ENCODE measurements around the gene GALNT2. TPM values are rescaled to one million over a fixed set of nuclear protein-coding genes. Genes with fewer than 3 reads are reported as not detected.

The GALNT2 gene
- total and polyA plus RNA-seq, 2 experiments from 2014 or later = 17.8 to 48.3 TPM

- TF ChIP-seq, protein P1, sequence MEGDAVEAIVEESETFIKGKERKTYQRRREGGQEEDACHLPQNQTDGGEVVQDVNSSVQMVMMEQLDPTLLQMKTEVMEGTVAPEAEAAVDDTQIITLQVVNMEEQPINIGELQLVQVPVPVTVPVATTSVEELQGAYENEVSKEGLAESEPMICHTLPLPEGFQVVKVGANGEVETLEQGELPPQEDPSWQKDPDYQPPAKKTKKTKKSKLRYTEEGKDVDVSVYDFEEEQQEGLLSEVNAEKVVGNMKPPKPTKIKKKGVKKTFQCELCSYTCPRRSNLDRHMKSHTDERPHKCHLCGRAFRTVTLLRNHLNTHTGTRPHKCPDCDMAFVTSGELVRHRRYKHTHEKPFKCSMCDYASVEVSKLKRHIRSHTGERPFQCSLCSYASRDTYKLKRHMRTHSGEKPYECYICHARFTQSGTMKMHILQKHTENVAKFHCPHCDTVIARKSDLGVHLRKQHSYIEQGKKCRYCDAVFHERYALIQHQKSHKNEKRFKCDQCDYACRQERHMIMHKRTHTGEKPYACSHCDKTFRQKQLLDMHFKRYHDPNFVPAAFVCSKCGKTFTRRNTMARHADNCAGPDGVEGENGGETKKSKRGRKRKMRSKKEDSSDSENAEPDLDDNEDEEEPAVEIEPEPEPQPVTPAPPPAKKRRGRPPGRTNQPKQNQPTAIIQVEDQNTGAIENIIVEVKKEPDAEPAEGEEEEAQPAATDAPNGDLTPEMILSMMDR (conservative IDR thresholded peaks at IDR 0.05; ENCODE audit: low read depth in 2 of 2) = no peak
- no peak for TF ChIP-seq POLR2AphosphoS5 (IDR thresholded peaks at IDR 0.05; ENCODE audit: low read depth)
- TF ChIP-seq NANOG (IDR thresholded peaks at IDR 0.05; ENCODE audit: borderline replicate concordance) = no peak
- no peak for TF ChIP-seq CREB1 (CRISPR knock-in tag; IDR thresholded peaks at IDR 0.05; ENCODE audit: low read depth)
- TF ChIP-seq EZH2 (IDR thresholded peaks at IDR 0.05; ENCODE audit: low read depth, unreplicated experiment) = no peak
- no peak for TF ChIP-seq ZNF331 (CRISPR knock-in tag; IDR thresholded peaks at IDR 0.05; ENCODE audit: low read depth)
- no peak for TF ChIP-seq REST (IDR thresholded peaks at IDR 0.05; ENCODE audit: unreplicated experiment)
- TF ChIP-seq ZNF114 (CRISPR knock-in tag; IDR thresholded peaks at IDR 0.05) = no peak
Observed at GRCh38 chr1:230256896-230257295, 189.9 kb downstream of the GALNT2 start (continued).

- Histone ChIP-seq H3K79me2 (replicated peaks; ENCODE audit: insufficient read depth) (no peaks in the 10 kb centered on the region), H2AFZ (no peak overlapping the region), H3K27ac (ENCODE audit: low read depth) (no peak overlapping the region), H3F3A (replicated peaks; ENCODE audit: low read depth) (no peaks in the 10 kb centered on the region), H3K27me3 (ENCODE audit: insufficient read depth) (no peaks in the 10 kb centered on the region), H3K4me1 (ENCODE audit: insufficient read depth) (no peaks in the 10 kb centered on the region), H3K9me2 (ENCODE audit: insufficient read depth) (no peaks in the 10 kb centered on the region), H4K20me1 (replicated peaks; ENCODE audit: insufficient read depth) (no peaks in the 10 kb centered on the region; the same call in 1 of the 2 replicates), H3K4me3 (no peak overlapping the region), H3K36me3 (ENCODE audit: insufficient read depth) (peaks cover 6% of the 10 kb centered on the region; the same call in 1 of the 2 replicates), H3K4me2 (no peak overlapping the region)
- Mint-ChIP-seq H3K27ac (no peak overlapping the region), H3K4me1 (no peaks in the 10 kb centered on the region), H3K9me3 (peaks cover 6% of the 10 kb centered on the region; the same call in 2 of the 3 replicates), H3K27me3 (ENCODE audit: insufficient read depth, low read depth, poor library complexity) (peaks cover 4% of the 10 kb centered on the region), H3K4me3 (no peak overlapping the region), H3K36me3 (ENCODE audit: low read depth) (peaks cover 58% of the 10 kb centered on the region)
- DNase-seq (ENCODE audit: low spot score) (no peak), ATAC-seq (no peak)
- TF ChIP-seq CREB1 (CRISPR knock-in tag; IDR thresholded peaks at IDR 0.05; ENCODE audit: low read depth) (no peak), ZNF331 (CRISPR knock-in tag; IDR thresholded peaks at IDR 0.05; ENCODE audit: low read depth) (no peak), REST (IDR thresholded peaks at IDR 0.05; ENCODE audit: unreplicated experiment) (no peak), JUNB (IDR thresholded peaks at IDR 0.05; ENCODE audit: unreplicated experiment) (no peak)
- TF ChIP-seq, protein P2, sequence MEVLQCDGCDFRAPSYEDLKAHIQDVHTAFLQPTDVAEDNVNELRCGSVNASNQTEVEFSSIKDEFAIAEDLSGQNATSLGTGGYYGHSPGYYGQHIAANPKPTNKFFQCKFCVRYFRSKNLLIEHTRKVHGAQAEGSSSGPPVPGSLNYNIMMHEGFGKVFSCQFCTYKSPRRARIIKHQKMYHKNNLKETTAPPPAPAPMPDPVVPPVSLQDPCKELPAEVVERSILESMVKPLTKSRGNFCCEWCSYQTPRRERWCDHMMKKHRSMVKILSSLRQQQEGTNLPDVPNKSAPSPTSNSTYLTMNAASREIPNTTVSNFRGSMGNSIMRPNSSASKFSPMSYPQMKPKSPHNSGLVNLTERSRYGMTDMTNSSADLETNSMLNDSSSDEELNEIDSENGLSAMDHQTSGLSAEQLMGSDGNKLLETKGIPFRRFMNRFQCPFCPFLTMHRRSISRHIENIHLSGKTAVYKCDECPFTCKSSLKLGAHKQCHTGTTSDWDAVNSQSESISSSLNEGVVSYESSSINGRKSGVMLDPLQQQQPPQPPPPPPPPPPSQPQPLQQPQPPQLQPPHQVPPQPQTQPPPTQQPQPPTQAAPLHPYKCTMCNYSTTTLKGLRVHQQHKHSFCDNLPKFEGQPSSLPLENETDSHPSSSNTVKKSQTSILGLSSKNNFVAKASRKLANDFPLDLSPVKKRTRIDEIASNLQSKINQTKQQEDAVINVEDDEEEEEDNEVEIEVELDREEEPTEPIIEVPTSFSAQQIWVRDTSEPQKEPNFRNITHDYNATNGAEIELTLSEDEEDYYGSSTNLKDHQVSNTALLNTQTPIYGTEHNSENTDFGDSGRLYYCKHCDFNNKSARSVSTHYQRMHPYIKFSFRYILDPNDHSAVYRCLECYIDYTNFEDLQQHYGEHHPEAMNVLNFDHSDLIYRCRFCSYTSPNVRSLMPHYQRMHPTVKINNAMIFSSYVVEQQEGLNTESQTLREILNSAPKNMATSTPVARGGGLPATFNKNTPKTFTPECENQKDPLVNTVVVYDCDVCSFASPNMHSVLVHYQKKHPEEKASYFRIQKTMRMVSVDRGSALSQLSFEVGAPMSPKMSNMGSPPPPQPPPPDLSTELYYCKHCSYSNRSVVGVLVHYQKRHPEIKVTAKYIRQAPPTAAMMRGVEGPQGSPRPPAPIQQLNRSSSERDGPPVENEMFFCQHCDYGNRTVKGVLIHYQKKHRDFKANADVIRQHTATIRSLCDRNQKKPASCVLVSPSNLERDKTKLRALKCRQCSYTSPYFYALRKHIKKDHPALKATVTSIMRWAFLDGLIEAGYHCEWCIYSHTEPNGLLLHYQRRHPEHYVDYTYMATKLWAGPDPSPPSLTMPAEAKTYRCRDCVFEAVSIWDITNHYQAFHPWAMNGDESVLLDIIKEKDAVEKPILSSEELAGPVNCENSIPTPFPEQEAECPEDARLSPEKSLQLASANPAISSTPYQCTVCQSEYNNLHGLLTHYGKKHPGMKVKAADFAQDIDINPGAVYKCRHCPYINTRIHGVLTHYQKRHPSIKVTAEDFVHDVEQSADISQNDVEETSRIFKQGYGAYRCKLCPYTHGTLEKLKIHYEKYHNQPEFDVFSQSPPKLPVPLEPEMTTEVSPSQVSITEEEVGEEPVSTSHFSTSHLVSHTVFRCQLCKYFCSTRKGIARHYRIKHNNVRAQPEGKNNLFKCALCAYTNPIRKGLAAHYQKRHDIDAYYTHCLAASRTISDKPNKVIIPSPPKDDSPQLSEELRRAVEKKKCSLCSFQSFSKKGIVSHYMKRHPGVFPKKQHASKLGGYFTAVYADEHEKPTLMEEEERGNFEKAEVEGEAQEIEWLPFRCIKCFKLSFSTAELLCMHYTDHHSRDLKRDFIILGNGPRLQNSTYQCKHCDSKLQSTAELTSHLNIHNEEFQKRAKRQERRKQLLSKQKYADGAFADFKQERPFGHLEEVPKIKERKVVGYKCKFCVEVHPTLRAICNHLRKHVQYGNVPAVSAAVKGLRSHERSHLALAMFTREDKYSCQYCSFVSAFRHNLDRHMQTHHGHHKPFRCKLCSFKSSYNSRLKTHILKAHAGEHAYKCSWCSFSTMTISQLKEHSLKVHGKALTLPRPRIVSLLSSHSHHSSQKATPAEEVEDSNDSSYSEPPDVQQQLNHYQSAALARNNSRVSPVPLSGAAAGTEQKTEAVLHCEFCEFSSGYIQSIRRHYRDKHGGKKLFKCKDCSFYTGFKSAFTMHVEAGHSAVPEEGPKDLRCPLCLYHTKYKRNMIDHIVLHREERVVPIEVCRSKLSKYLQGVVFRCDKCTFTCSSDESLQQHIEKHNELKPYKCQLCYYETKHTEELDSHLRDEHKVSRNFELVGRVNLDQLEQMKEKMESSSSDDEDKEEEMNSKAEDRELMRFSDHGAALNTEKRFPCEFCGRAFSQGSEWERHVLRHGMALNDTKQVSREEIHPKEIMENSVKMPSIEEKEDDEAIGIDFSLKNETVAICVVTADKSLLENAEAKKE (CRISPR knock-in tag; IDR thresholded peaks at IDR 0.05) = no peak
Observed at GRCh38 chr1:230259621-230260020, 192.6 kb downstream of the GALNT2 start.

All from GM23338 (cell line).